NCI-H748 (cell line): ENCODE measurements around the gene AMMECR1L.
"Not testable (repeated sequence)": the region's sequence is repeated elsewhere in the genome, so short reads cannot be mapped to it uniquely, and the experiment has no call there.

Experiments
- DNase-seq: peaks from one replicate; lab custom pipeline; 2025; ENCODE audit not compliant: unreplicated experiment; lab: John Stamatoyannopoulos, UW

AMMECR1L gene

DNA sequence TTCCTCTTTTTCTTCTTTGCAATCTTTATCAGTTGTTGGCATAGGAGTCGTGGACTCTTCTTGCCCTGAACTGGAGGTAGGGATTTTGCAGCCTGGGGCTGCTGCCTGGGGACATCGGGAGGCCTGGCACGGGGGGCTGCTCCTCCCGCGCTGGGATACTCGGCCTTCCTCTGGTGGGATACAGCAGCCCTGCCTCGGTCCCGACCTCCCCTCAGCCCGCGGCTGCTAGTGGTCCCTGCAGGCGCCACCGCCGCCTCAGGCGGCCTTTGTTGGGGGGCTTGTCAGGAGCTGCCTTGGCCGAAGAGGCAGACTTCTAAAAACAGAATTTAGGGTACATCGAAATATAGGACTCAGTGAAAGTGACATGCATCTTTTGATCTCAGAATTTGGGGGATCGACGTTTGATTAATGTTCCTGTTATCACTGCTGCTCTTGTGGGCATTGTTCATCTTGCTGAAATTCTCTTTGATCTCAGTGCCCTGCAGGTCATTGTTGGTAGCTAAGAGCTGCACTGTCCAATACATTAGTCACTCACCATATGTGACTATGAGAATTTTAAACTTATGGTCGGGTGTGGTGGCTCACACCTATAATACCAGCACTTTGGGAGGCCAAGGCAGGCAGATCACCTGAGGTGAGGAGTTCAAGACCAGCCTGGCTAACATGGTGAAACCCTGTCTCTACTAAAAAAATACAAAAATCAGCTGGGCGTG lies 44.1 kb downstream of the AMMECR1L start:
- DNase-seq, result no peak

DNA sequence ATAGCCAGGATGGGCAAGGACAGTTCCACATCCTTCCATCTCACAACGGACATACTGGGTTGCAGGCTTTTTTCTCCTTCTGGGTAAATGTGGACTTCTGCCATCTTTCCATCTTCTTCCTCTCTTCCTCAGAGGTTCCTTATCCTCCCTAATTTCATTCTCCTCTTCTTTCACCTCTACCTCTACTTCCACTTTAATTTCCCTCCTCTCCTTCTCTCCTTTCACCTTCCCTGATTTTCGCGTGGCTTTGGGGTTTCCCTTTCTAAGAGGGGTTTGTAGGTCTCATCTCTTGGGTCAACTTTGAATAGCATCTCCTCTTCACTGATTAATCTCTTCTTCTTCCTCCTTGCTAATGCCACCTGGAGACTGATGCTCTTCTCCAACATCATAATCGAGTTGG lies 44.9 kb downstream of the AMMECR1L start:
- no peak for DNase-seq

DNA sequence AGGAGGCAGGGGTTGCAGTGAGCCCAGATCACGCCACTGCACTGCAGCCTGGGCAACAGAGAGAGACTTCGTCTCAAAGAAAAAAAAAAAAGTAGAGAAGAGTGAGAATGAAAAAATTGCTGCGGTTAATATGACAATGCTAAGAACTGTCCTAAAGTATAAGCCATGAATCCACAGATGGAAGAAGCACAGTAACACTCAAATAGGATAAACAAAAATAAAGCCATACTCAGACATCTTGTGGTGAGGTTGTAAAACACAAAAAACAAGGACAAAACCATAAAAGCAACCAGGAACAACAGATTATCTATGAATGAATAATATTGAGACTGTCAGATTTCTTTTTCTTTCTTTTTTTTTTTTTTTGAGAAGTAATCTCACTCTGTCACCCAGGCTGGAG lies 50.8 kb downstream of the AMMECR1L start:
- DNase-seq, result no peak

DNA sequence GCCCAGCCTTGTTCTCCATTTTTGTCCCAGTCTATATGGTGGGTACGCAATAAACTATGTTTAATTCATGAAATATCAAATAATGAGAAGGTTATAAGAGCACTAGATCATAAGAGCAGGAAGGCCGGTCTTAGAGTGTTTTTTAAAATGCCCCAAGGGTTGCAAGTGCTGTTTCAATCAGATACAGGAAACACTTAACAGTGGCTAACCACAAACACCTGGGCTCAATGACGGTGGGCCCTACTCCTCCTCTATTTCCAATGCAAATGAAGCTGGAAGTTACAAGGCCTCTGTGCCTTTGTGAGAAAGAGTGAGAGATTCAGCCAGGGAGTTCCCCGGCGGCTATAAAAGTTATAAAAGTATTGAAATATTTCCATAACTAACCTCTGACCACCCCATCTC lies 55.9 kb downstream of the AMMECR1L start:
- no peak for DNase-seq

DNA sequence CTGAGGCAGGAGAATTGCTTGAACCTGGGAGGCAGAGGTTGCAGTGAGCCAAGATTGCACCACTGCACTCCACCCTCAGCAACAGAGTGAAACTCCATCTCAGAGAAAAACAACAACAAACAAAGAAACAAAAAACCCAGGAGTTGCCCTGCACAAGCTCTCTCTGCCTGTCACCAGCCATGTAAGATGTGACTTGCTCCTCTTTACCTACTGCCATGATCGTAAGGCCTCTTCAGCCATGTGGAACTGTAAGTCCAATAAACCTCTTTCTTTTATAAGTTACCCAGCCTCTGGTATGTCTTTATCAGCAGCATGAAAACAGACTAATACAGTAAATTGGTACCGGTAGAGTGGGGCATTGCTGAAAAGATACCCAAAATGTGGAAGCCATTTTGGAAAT lies 59.0 kb downstream of the AMMECR1L start:
- not testable (repeated sequence) for DNase-seq

DNA sequence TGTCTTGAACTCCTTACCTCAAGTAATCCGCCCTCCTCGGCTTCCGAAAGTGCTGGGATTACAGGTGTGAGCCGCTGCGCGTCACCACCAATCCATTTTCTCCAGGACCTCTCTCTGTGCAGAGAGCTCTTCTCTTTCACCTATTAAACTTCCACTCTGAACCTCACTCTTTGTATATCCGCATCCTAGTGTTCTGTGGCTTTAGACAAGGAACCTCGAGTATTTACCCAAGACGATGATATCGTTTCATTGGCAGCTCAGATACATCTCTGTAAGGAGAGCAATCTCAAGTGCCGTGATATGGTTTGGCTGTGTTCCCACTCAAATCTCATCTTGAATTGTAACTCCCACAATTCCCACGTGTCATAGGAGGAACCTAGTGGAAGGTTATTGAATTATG lies 59.7 kb downstream of the AMMECR1L start:
- DNase-seq, result no peak

DNA sequence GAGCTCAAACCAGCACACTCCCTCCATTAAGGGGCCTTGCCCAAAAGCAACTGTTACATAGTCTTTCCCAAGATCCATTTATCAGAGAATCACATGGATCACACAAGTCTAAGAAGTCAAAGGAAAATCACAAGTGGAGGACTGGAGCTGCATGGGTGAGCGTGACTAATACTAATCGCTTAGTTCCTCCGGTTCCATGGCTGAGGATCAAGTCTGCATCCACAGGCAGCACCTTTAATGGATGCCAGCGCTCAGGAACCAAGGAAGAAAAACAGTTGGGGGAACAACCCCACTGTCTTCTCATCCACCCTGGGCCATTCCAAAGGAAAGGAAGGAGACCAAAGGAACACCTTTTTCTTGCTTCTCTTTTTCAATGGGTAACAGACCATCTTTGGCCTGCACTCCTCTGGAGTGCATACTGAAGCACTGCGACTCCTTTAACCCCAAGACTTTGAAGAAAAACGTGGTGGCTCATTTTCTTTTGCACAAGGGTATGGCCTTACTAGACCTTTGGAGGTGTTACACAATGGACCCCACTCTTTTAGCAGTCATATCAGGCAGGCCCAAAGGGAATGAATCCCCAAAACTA lies 65.6 kb downstream of the AMMECR1L start:
- DNase-seq, result no peak

DNA sequence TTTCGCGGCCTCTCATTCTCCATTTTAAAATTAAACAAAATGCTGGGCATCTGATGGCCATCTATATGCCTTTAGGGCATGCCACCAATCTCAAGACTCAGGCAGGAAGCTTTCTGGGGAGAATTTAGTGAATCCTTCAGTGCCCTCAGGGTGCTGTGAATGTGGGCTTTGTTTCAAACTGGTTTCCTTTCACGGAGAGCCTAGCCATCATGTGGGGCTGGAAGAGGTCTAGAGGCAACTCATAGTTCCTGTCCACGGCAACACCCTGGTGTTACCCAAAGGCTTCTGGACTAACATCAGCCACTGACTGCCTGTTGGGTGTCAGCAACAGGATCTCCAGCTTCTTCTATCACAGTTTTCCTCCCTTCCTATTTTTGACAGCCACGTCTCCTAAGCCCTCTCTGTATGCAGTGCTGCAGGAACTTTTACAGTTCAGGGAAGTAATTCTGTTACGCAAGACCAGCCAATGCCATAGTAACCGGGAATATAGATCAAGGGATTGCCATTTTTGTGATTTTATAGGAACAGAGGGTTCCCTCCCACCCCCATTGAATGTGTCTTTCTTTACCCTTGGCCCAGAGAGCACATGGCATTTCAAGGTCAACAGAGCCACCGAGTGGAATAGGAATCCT lies 66.8 kb downstream of the AMMECR1L start:
- DNase-seq, result no peak

DNA sequence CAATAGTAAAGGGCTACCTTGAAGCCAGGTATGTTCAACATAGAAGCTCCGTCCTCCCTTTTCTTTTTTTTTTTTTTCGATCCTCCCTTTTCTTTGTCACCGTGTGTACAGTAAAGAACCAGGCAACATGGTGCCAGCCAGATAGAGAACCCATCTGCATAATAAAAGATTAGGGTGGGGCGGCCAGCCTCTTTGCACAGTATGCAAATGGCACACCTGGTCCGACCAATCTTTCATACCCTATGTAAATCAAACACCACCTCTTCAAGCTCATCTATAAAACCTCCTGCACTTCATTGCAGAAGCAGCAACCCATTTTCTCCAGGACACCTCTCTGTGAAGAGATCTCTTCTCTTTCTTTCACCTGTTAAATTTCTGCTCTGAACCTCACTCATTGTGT lies 67.5 kb downstream of the AMMECR1L start:
- DNase-seq, result peak; percentile 62

DNA sequence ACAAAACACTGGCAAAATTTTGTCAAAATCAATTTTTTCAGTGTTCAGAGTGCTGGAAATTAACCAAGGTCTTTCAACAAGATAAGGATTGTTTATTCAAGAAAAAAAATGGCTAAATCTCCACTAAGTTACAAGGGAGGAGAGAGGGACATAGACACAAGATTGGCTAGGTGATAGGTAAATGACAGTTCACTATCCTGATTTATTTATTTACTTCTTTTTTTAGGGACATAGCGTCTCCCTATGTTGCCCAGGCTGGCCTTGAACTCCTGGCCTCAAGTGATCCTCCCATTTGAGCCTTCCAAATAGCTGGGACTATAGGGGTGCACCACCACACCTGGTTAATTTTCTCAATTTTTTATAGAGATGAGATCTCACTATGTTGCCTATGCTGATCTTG lies 71.1 kb downstream of the AMMECR1L start:
- DNase-seq, result no peak

DNA sequence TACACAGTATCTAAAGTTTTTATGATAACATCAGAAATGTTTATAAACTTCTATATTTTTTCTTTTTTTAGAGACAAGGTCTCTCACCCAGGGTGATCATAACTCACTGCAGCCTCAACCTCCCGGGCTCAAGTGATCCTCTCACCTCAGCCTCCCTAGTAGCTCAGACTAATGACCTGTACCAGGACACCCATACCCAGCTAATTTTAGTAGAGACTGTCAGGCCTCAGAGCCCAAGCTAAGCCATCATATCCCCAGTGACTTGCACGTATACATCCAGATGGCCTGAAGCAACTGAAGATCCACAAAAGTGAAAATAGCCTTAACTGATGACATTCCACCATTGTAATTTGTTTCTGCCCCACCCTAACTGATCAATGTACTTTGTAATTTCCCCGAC lies 73.3 kb downstream of the AMMECR1L start:
- DNase-seq, result not testable (repeated sequence)
